ENCODE results near the gene YIF1A.

- TF ChIP-seq EZH2phosphoT487 (IDR thresholded peaks at IDR 0.05) (no peak), CTCF (IDR thresholded peaks at IDR 0.05) (no peak), EZH2 (IDR thresholded peaks at IDR 0.05) (no peak)
Measured at GRCh38 chr11:66290330-66290621, 1.3 kb upstream of the YIF1A start.
